Subcutaneous abdominal adipose tissue (tissue), 5 donors: ENCODE results near the gene HSPA4.

Experiments used
- H3K27ac ChIP-seq: one replicate; pipeline ENCODE4 v1.7.0; 2013; ENCODE audit warnings: low read depth, mild to moderate bottlenecking, inconsistent platforms, low read length, moderate library complexity
- H3K27me3 ChIP-seq, 5 donors: one replicate each; pipeline ENCODE4 v1.7.0; 2013; ENCODE audit warnings: low read length in 5 of 5, inconsistent platforms in 1 of 5; ENCODE audit not compliant: control insufficient read depth in 5 of 5, insufficient read depth in 4 of 5
- H3K36me3 ChIP-seq, 5 donors: one replicate each; pipeline ENCODE4 v1.7.0; 2013; ENCODE audit warnings: low read length in 5 of 5; ENCODE audit not compliant: control insufficient read depth in 5 of 5, insufficient read depth in 5 of 5
- H3K4me1 ChIP-seq, 5 donors: one replicate each; pipeline ENCODE4 v1.7.0; 2013; ENCODE audit warnings: low read length in 5 of 5, mild to moderate bottlenecking in 3 of 5, moderate library complexity in 1 of 5; ENCODE audit not compliant: control insufficient read depth in 5 of 5, insufficient read depth in 5 of 5
- H3K4me3 ChIP-seq, 5 donors: one replicate each; pipeline ENCODE4 v1.7.0; 2013; ENCODE audit warnings: low read length in 5 of 5, low read depth in 1 of 5
- H3K9ac ChIP-seq, 5 donors: one replicate each; pipeline ENCODE4 v1.7.0; 2013; ENCODE audit warnings: low read length in 5 of 5, mild to moderate bottlenecking in 4 of 5, moderate library complexity in 3 of 5
- H3K9me3 ChIP-seq, 5 donors: one replicate each; pipeline ENCODE4 v1.7.0; 2013; ENCODE audit warnings: low read length in 5 of 5; ENCODE audit not compliant: control insufficient read depth in 5 of 5
- donor health status: healthy.
- donor health status: healthy.
- donor health status: healthy.
- donor health status: healthy.
- donor health status: healthy.

Gene HSPA4

DNA sequence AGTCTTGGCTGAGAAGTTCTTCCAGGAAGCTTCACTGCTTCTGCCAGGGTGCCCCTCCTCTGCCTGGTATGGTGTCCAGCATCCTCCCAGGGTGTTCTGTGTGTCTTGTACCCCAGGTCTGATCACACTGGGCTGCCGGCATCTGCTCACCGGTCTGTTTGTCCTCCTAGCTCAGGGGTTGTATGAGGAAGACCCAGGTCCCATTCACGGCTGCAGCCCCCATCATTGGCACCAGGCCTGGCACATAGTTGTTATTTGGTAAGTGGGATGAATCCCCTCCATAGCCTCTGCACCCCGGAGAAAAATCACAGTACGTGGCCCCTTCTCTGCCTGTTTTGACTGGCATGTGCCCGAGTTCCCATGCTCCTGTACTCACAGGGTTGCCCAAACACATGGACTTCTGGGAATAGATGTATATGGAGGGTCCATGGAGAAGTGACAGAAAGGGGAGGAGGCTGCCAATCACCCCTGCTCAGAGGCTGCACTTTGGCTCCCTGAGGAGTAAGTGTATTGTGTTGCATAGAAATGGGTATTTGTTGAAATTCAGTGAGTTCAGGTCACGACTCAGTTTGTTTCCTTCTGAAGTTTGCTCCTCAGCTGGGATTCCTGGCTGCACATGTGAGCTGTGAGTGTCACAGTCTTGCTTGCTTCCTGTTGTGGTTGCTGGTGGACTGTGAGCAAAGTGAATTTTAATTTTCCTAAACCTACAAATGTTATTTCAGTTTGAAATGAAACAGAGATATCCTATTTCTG lies 96.2 kb downstream of the HSPA4 start:
- Histone ChIP-seq H3K4me3 (no peak overlapping the region), H3K27ac (no peak overlapping the region), H3K27me3 (no peaks in the 10 kb centered on the region), H3K4me1 (peaks cover 0 to 4% (median 3%) of the 10 kb centered on the region in 5 donors), H3K36me3 (no peaks in the 10 kb centered on the region), H3K9me3 (no peaks in the 10 kb centered on the region), H3K9ac (no peak overlapping the region)

DNA sequence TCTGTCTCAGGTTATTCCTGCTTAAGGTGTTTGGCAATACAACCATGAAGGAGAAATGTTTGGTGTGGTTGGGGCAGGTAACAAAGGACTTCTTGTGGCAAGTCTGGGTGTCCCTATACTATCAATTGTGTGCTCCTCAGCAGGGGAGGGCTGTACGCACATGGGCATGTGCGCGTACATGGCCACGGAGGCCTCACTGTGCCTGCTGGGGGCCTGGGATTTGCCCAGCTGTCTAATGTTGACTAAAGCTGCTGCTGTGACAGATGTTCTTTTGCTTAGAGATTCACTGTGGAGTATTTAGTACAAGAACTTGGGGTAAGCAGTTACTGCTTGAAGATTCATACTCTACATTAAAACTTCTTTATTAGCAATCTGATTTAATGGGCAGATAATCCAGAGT lies 97.5 kb downstream of the HSPA4 start:
- Histone ChIP-seq H3K36me3 (no peaks in the 10 kb centered on the region), H3K27ac (no peak overlapping the region), H3K9ac (no peak overlapping the region), H3K4me3 (no peak overlapping the region), H3K9me3 (no peaks in the 10 kb centered on the region), H3K27me3 (no peaks in the 10 kb centered on the region), H3K4me1 (peaks cover 0 to 4% (median 3%) of the 10 kb centered on the region in 5 donors)

DNA sequence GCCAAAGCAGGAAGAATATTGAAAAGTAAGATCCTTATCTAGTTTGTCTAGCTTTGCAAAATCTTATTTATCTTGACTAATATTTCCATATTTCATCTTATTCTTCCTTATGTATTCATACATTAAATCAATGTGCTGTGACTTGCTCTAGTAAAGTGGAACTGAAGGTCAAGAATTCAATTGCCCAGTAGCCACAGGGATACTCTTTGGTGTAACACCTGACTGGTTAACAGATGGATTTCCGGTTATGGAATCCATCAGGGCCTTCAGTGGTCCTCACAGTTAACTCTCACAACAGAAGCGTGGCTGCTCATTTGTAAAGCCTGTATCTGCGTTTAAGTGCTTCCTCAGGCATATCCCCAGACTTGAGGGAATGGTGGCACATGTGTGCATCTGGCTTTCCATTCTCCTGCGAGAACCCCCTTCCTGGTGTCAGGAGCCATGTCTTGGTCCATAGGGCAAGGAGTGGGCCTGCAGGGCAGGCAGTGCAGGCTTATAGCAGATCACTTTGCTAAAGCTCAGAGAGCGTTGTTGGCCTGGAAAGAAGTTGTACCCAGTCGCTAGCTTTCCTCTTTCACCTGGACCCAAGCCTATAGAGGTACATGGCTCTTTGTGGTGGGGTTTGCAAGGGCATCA lies 99.2 kb downstream of the HSPA4 start:
- Histone ChIP-seq H3K4me1 (peaks cover 0 to 4% (median 3%) of the 10 kb centered on the region in 5 donors), H3K4me3 (no peak overlapping the region), H3K9ac (no peak overlapping the region), H3K36me3 (no peaks in the 10 kb centered on the region), H3K27me3 (no peaks in the 10 kb centered on the region), H3K27ac (no peak overlapping the region), H3K9me3 (no peaks in the 10 kb centered on the region)

DNA sequence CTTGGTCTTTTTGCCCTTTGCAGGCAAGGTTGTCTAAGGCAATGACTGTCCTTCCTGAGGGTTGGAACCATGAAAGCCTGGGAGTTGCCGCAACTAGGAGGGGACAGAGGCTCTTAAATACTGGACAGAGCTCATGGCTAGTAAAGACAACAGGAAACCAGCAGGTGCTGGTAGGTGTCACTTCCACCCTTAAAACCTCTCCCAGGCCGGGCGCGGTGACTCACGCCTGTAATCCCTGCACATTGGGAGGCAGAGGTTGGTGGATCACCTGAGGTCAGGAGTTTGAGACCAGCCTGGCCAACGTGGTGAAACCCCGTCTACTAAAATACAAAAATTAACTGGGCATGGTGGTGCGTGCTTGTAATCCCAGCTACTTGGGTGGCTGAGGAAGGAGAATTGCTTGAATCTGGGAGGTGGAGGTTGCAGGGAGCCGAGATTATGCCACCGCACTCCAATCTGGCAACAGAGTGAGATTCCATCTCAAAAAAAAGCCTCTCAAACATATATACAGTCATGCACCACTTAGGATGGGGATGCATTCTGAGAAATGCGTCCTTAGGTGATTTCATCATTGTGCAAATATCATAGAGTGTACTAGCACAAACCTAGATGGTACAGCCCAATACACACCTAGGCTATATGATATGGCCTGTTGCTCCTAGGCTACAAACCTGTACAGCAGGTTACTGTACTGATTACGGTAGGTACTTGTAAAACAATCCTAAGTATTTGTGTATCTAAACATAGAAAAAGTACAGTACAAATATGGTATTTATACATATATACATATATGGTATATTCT lies 102.7 kb downstream of the HSPA4 start:
- H3K9ac ChIP-seq = no peak overlapping the region

DNA sequence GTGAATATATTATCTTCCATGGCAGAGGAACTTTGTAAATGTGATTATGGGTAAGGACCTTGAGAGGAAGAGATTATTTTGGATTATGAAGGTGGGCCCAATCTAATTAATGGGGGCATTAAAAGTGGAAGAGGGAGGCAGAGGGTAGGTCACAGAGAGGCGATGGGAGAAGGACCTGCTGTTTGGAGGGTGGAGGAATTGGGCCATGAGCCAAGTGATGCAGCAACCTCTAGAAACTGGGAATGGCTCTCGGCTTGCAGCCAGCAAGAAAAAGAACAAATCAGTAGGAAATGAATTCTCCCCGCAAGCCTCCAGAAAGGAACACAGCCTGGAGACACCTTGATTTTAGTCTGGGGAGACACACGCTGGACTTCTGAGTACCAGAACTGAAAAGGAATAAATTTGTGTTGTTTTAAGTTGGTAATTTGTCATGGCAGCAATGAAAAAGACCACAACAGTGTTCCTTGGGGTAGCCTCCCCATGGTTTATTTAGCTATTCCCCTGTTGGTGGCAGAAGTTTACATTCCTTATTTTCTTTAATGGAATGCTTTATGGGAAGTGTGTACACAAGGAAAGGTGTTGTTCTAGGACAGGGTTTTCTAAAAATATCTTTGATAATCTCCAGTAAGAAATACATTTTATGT lies 103.6 kb downstream of the HSPA4 start:
- Histone ChIP-seq H3K4me1 (no peaks in the 10 kb centered on the region), H3K36me3 (no peaks in the 10 kb centered on the region), H3K27me3 (no peaks in the 10 kb centered on the region), H3K4me3 (no peak overlapping the region), H3K9ac (no peak overlapping the region), H3K27ac (no peak overlapping the region), H3K9me3 (no peaks in the 10 kb centered on the region)

More for the DNA sequence above, 102.7 kb downstream of the HSPA4 start:
- H3K4me3 ChIP-seq = no peak overlapping the region
- no peaks in the 10 kb centered on the region for H3K27me3 ChIP-seq
- H3K27ac ChIP-seq = no peak overlapping the region
- no peaks in the 10 kb centered on the region for H3K36me3 ChIP-seq
- H3K9me3 ChIP-seq = no peaks in the 10 kb centered on the region
- no peaks in the 10 kb centered on the region for H3K4me1 ChIP-seq
